Left ventricle myocardium inferior (tissue), 1 donor: ENCODE data around the gene AQP3. TPM values are rescaled to one million over a fixed set of nuclear protein-coding genes. Genes with fewer than 3 reads are reported as not detected.

ENCODE experiments used
- DNase-seq: peaks from one replicate; pipeline ENCODE4 v3.0.0-alpha.2; 2020
- H3K27ac ChIP-seq: fragments of 200-600 bp; replicated peaks from 2 replicates; pipeline ENCODE4 v1.8.0; 2021
- H3K27me3 ChIP-seq: fragments of 200-600 bp; 2 replicates; pipeline ENCODE4 v1.8.0; 2021; ENCODE audit warnings: low read depth
- H3K36me3 ChIP-seq: fragments of 200-600 bp; 2 replicates; pipeline ENCODE4 v1.8.0; 2021
- H3K4me1 ChIP-seq: fragments of 200-600 bp; 2 replicates; pipeline ENCODE4 v1.8.0; 2021
- H3K4me3 ChIP-seq: fragments of 200-600 bp; 2 replicates; pipeline ENCODE4 v1.8.0; 2021; ENCODE audit warnings: mild to moderate bottlenecking, moderate library complexity
- H3K9me3 ChIP-seq: fragments of 200-600 bp; replicated peaks from 2 replicates; pipeline ENCODE4 v1.8.0; 2021
- intact Hi-C: fragments of 100-400 bp; cut with micrococcal nuclease; formaldehyde crosslinking; loops from one replicate; pipeline ENCODE4 v1.11.0; 2022
- total RNA-seq: library from RNA; stranded (reverse); fragmentation: NEBNext Ultra II Directional; extraction: Animal tissue kit (Norgen Biotek cat#: 25700); gene quantifications from one replicate; pipeline ENCODE4 v1.2.1, GENCODE V29; 2021
- TF ChIP-seq, protein P1 (sequence below): fragments of 200-600 bp; IDR thresholded peaks from 2 replicates; pipeline ENCODE4 v1.8.0; 2021; ENCODE audit warnings: antibody characterized with exemption, mild to moderate bottlenecking, borderline replicate concordance
- donor health status: DM: no; HTN: yes; CAD: no; lungs with severe emphysema.

Gene AQP3
- total RNA-seq, 1 donor from 2014 or later: 13.6 TPM

GRCh38 chr9:33437898-33438297 lies 9.5 kb downstream of the AQP3 start:
- Histone ChIP-seq H3K4me1 (peaks cover 34% of the 10 kb centered on the region), H3K27me3 (peaks cover 23% of the 10 kb centered on the region), H3K27ac (peak overlapping the region; percentile 66), H3K36me3 (no peaks in the 10 kb centered on the region), H3K4me3 (no peak overlapping the region), H3K9me3 (no peaks in the 10 kb centered on the region)
- TF ChIP-seq, protein P1, sequence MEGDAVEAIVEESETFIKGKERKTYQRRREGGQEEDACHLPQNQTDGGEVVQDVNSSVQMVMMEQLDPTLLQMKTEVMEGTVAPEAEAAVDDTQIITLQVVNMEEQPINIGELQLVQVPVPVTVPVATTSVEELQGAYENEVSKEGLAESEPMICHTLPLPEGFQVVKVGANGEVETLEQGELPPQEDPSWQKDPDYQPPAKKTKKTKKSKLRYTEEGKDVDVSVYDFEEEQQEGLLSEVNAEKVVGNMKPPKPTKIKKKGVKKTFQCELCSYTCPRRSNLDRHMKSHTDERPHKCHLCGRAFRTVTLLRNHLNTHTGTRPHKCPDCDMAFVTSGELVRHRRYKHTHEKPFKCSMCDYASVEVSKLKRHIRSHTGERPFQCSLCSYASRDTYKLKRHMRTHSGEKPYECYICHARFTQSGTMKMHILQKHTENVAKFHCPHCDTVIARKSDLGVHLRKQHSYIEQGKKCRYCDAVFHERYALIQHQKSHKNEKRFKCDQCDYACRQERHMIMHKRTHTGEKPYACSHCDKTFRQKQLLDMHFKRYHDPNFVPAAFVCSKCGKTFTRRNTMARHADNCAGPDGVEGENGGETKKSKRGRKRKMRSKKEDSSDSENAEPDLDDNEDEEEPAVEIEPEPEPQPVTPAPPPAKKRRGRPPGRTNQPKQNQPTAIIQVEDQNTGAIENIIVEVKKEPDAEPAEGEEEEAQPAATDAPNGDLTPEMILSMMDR: no peak
- no peak for DNase-seq
- intact Hi-C loops: no loop called here

DNA sequence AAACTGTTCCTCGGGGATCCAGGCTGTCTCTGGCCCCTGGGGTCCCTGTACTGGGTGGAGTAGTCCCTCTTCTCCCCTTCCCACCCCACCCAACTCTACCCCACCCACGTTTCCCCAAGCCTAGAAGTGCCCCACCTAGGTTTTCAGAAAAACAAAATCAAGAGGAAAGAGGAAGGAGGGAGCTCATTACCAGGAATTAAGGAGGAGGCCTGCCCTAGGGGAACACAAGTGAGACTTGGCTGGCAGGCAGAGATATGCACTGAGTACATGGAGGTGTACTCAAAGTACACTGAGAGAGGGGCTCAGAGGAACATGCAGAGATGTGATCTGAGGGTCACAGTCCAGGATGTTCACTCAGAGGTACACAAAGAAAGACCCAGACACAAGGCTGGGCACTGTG lies 10.2 kb downstream of the AQP3 start:
- Histone ChIP-seq H3K27ac (peak overlapping the region; percentile 66), H3K4me1 (peaks cover 34% of the 10 kb centered on the region), H3K36me3 (no peaks in the 10 kb centered on the region), H3K9me3 (no peaks in the 10 kb centered on the region), H3K27me3 (peaks cover 23% of the 10 kb centered on the region), H3K4me3 (no peak overlapping the region)
- DNase-seq: no peak
- TF ChIP-seq, protein P1: no peak
- intact Hi-C loops: no loop called here

DNA sequence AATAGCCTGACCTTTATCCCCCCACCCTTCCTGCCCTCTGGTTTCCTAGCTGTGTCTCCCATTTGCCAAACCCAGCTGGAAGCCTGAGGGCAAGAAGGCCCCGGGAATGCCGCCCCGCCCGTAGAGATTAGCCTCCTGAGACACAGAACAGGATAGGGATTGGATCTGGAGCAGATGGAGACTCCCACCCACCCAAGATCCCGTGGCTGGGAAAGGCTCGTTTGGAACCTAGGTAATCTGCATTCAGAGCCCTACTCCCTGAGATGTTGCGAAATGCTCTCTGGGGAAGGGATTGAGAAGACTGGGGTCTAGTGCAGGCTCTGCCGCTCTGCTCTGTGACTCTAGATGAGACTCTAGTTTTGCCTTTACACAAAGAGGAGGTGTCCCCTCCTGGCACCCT lies 10.9 kb downstream of the AQP3 start:
- Histone ChIP-seq H3K4me3 (no peak overlapping the region), H3K27ac (peak overlapping the region; percentile 66), H3K36me3 (no peaks in the 10 kb centered on the region), H3K27me3 (peaks cover 23% of the 10 kb centered on the region), H3K9me3 (no peaks in the 10 kb centered on the region), H3K4me1 (peaks cover 40% of the 10 kb centered on the region)
- no peak for DNase-seq
- intact Hi-C loops: no loop called here
- TF ChIP-seq, protein P1: no peak

- H3K4me3 ChIP-seq: no peak overlapping the region
- peaks cover 23% of the 10 kb centered on the region for H3K27me3 ChIP-seq
- TF ChIP-seq, protein P1: no peak
- peaks cover 46% of the 10 kb centered on the region for H3K4me1 ChIP-seq
- H3K9me3 ChIP-seq: no peaks in the 10 kb centered on the region
- peak overlapping the region; percentile 66 for H3K27ac ChIP-seq
- intact Hi-C loops: no loop called here
- no peaks in the 10 kb centered on the region for H3K36me3 ChIP-seq
- DNase-seq: no peak
Measured at GRCh38 chr9:33435821-33436277, 11.5 kb downstream of the AQP3 start.

DNA sequence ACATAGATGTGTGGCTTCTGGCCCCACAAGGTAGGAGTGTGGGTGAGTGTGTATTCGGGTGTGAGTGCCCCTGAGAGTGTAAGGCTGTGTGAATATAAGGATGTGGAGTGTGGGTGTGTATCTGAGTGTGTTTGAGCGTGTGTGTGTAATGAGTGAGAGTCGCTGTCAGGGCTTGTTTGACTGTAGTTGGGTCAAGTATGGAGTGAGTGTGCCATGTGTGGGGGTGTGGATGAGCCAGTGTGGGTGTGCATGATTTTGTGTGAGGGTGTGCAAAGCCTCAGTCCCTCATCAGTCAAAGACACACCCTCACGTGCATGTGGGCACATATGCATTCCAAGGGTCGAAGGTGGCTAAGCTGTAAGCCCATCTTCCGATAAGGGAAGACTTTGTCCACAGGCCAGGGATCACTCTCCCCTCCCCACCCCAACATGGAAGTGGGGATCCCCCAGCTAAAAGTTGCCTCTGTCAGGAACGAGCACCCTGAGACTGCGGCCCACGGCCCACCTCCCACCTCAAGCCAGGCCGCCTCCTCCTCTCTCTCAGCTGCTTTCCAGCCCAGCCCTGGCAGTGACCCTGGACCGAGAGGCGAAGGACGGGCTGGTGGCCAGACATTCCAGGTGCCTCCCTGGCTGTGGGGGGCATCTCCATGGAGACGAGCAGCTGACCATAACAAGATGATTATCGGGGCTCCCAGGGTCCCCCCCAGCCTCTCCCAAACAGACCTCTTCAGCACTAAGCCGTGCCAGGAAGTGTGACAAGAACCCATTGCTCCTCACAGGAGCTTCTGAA lies 12.9 kb downstream of the AQP3 start:
- H3K36me3 ChIP-seq: no peaks in the 10 kb centered on the region
- no peak overlapping the region for H3K27ac ChIP-seq
- TF ChIP-seq, protein P1: no peak
- peaks cover 44% of the 10 kb centered on the region for H3K4me1 ChIP-seq
- intact Hi-C loops: no loop called here
- no peak overlapping the region for H3K4me3 ChIP-seq
- no peaks in the 10 kb centered on the region for H3K9me3 ChIP-seq
- DNase-seq: no peak
- H3K27me3 ChIP-seq: peaks cover 23% of the 10 kb centered on the region
